K562 (cell line): ENCODE results near the gene UBASH3B. TPM values are rescaled to one million over a fixed set of nuclear protein-coding genes. Genes with fewer than 3 reads are reported as not detected.

Experiments used
- ATAC-seq: fragments of 200-7000 bp; cut with Tn5 transposase; 3 replicates; pipeline ENCODE4 v1.9.1; 2020; ENCODE audit warnings: moderate library complexity
- BruUV-seq: library from RNA; stranded (reverse); fragments of 400-500 nt; replicated peaks from 2 replicates; lab custom pipeline; 2021; lab: Mats Ljungman, UMichigan
- CTCF ChIA-PET: fragments of 300-600 bp; formaldehyde crosslinking; extraction: SDS; loops from one replicate; lab custom pipeline; 2021; ENCODE audit warnings: low intra/inter-chr PET ratio; lab: Yijun Ruan, JAX
- POLR2A ChIA-PET: fragments of 300-600, 350-650 bp; sonication (Branson Sonifier 250); formaldehyde crosslinking; extraction: SDS; loops from one replicate; lab custom pipeline; 2021; ENCODE audit warnings: antibody characterized with exemption, inconsistent platforms; lab: Yijun Ruan, JAX
- DNase-seq, 4 experiments: peaks; one replicate each; pipeline versions ENCODE4 v3.0.0 to v3.0.0-alpha.2; 2011 to 2018; ENCODE audit warnings: low spot score in 3 of 4, mixed read lengths in 3 of 4; ENCODE audit errors: extremely low read depth in 1 of 4
- FAIRE-seq: peaks from 2 replicates; lab custom pipeline; 2011; peaks lifted over from hg19 to GRCh38; lab: Jason Lieb, UNC
- H2AFZ ChIP-seq: 2 replicates; pipeline ENCODE4 v1.6.0; 2011; ENCODE audit warnings: low read depth, low read length, control low read depth, inconsistent platforms
- H3K27ac ChIP-seq: fragments of 200-600 bp; 3 replicates; pipeline ENCODE4 v1.8.0; 2011; ENCODE audit warnings: low read depth, mild to moderate bottlenecking, control low read depth, inconsistent platforms, low read length, moderate library complexity, mixed read lengths; ENCODE audit errors: extremely low read depth
- H3K27me3 ChIP-seq, 2 experiments: fragments of 300-600 bp in 1 of 2; 2 replicates in 1 of 2; 3 replicates in 1 of 2; pipeline versions ENCODE4 v1.6.0 to v1.8.0; 2011; ENCODE audit warnings: inconsistent platforms in 2 of 2, low read length in 2 of 2, mild to moderate bottlenecking in 1 of 2, mixed read lengths in 1 of 2, moderate library complexity in 1 of 2; ENCODE audit not compliant: control insufficient read depth in 2 of 2, insufficient read depth in 2 of 2
- H3K36me3 ChIP-seq: fragments of 300-600 bp; 3 replicates; pipeline ENCODE4 v1.8.0; 2011; ENCODE audit warnings: mild to moderate bottlenecking, low read length, inconsistent platforms; ENCODE audit not compliant: control insufficient read depth, insufficient read depth
- H3K4me1 ChIP-seq, 2 experiments: fragments of 200-600 bp in 1 of 2; replicated peaks in 1 of 2; 2 replicates in 1 of 2; 3 replicates in 1 of 2; pipeline versions ENCODE4 v1.5.1 to v1.8.0; 2011; ENCODE audit warnings: inconsistent platforms in 2 of 2, low read length in 2 of 2, mild to moderate bottlenecking in 1 of 2, mixed read lengths in 1 of 2, moderate library complexity in 1 of 2; ENCODE audit not compliant: control insufficient read depth in 2 of 2, insufficient read depth in 2 of 2
- H3K4me2 ChIP-seq: 2 replicates; pipeline ENCODE4 v1.6.1; 2011; ENCODE audit warnings: low read length, control low read depth, inconsistent platforms, mixed read lengths; ENCODE audit not compliant: insufficient read depth
- H3K4me3 ChIP-seq: fragments of 200-600 bp; sonication (generic), shearing (Covaris generic); 2 replicates; pipeline ENCODE4 v1.5.1; 2016; ENCODE audit warnings: control low read depth, inconsistent platforms
- H3K79me2 ChIP-seq: fragments of 200-600 bp; 3 replicates; pipeline ENCODE4 v1.8.0; 2011; ENCODE audit warnings: low read length, inconsistent platforms; ENCODE audit not compliant: control insufficient read depth, insufficient read depth
- H3K9ac ChIP-seq, 2 experiments: 2 replicates each; pipeline versions ENCODE4 v1.6.0 to v1.6.1; 2011; ENCODE audit warnings: low read depth in 2 of 2, low read length in 2 of 2, control low read depth in 1 of 2, inconsistent platforms in 1 of 2, mild to moderate bottlenecking in 1 of 2, mixed read lengths in 1 of 2; ENCODE audit not compliant: insufficient read depth in 1 of 2
- H3K9me1 ChIP-seq: one replicate; pipeline ENCODE4 v1.6.0; 2011; ENCODE audit warnings: inconsistent platforms, mild to moderate bottlenecking, low read length, moderate library complexity; ENCODE audit not compliant: control insufficient read depth, insufficient read depth
- H3K9me3 ChIP-seq: replicated peaks from 2 replicates; pipeline ENCODE4 v1.5.1; 2011; ENCODE audit warnings: low read depth, low read length, inconsistent platforms; ENCODE audit not compliant: control insufficient read depth, insufficient read depth
- H4K20me1 ChIP-seq: replicated peaks from 2 replicates; pipeline ENCODE4 v1.6.1; 2011; ENCODE audit warnings: low read length, inconsistent platforms, mixed read lengths; ENCODE audit not compliant: control insufficient read depth, insufficient read depth
- CEBPZ ChIP-seq: fragments of 150-350 bp; IDR thresholded peaks from 2 replicates; pipeline ENCODE4 v1.6.1; 2014; ENCODE audit warnings: low read depth, mild to moderate bottlenecking, low read length, borderline replicate concordance
- CUX1 ChIP-seq: fragments of 200-800 bp; sonication (Bioruptor generic); IDR thresholded peaks from 2 replicates; pipeline ENCODE4 v1.6.1; 2016; ENCODE audit warnings: missing genetic modification characterization, missing compliant biosample characterization
- HDGF ChIP-seq: fragments of 450-650 bp; IDR thresholded peaks from 2 replicates; pipeline ENCODE4 v1.6.1; 2016
- ILF3 ChIP-seq: fragments of 450-650 bp; IDR thresholded peaks from 2 replicates; pipeline ENCODE4 v1.6.1; 2018; ENCODE audit warnings: antibody characterized with exemption, mild to moderate bottlenecking, moderate library complexity, borderline replicate concordance
- SMARCC2 ChIP-seq: fragments of 450-650 bp; IDR thresholded peaks from 2 replicates; pipeline ENCODE4 v1.6.1; 2017; ENCODE audit warnings: antibody characterized with exemption, moderate library complexity, mild to moderate bottlenecking, low read depth
- ZNF589 ChIP-seq: fragments of 200-800 bp; sonication (Bioruptor generic); IDR thresholded peaks from 2 replicates; pipeline ENCODE4 v1.6.1; 2016; ENCODE audit warnings: low read depth, missing genetic modification characterization, missing compliant biosample characterization
- WGBS: fragments of 100-300 bp; shearing (Covaris generic); methylation state at CpG from one replicate; pipeline ENCODE4 v1.1.6; 2016; ENCODE audit warnings: low coverage, mixed read lengths; ENCODE audit not compliant: insufficient coverage; ENCODE audit errors: missing lambda C conversion rate; 5-methylcytosine and 5-hydroxymethylcytosine counted together
- in situ Hi-C: fragments of 300-500 bp; cut with MboI; formaldehyde crosslinking; loops from 4 replicates; pipeline ENCODE4 v1.15.0; 2018; ENCODE audit warnings: inconsistent platforms, mixed read lengths
- intact Hi-C: fragments of 100-400 bp; cut with micrococcal nuclease; formaldehyde crosslinking; loops from 2 replicates; pipeline ENCODE4 v1.14.2; 2022
- polyA plus RNA-seq, 8 experiments: library from polyadenylated mRNA; depleted of rRNA in 4 of 8; stranded (reverse) in 5 of 8; unstranded in 3 of 8; fragments of >200 nt; fragmentation: Nextera tagmentation in 2 of 8; fragmentation: Illumina TruSeq in 1 of 8; extraction: Ambion mirVana in 2 of 8; extraction: Trizol in 1 of 8; gene quantifications; 2 replicates each; pipeline versions ENCODE4 v1.2.1 to v1.2.3, GENCODE V29; 2011 to 2014; ENCODE audit warnings: inconsistent platforms in 1 of 8, missing spikeins in 1 of 8
- total RNA-seq, 7 experiments: library from RNA; depleted of rRNA in 6 of 7; stranded (reverse); fragments of >200 nt in 6 of 7; fragmentation: Illumina TruSeq in 2 of 7; extraction: Trizol in 2 of 7; gene quantifications; 2 replicates each; pipeline versions ENCODE4 v1.2.1 to v1.2.3, GENCODE V29; 2011 to 2021; ENCODE audit warnings: low replicate concordance in 1 of 7

Gene UBASH3B
- total and polyA plus RNA-seq, 9 of the 15 experiments (the other 6 are each of a cell fraction or from before 2014, with no cell fraction given): 0.01 to 0.31 (median 0.08) TPM; not detected in 2

DNA sequence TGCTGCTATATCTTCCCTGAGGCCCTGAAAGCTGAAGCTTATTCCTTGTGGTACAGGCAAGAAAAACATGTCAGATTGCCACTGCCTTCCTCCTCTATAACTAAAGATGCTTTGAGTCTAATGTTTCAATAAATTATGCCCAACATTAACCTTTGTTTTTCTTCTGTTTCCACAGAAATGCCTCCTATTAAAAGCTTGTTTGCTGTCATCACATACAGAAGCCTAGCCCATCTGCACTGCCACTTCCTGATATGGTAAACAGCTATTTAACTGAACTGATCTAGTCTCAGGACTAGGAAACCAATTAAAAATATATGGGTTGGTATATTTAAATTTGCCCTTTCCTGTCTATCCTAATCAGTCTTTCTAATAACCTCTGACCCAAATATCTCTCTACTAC is 165.6 kb downstream of the UBASH3B start:
- in situ Hi-C loops: no loop called here
- H3K79me2 ChIP-seq: no peaks in the 10 kb centered on the region
- intact Hi-C loops: no loop called here
- BruUV-seq: no TSS peak
- ATAC-seq (no peak), FAIRE-seq (no peak), DNase-seq (no peak)
- CTCF ChIA-PET: no interaction called here
- H3K9ac ChIP-seq: no peak overlapping the region
- H3K9me3 ChIP-seq: no peaks in the 10 kb centered on the region
- POLR2A ChIA-PET: no interaction called here
- no peak overlapping the region for H3K27ac ChIP-seq
- TF ChIP-seq HDGF: no peak
- no peaks in the 10 kb centered on the region for H3K9me1 ChIP-seq
- H3K27me3 ChIP-seq: no peaks in the 10 kb centered on the region
- no peak overlapping the region for H2AFZ ChIP-seq
- H3K4me3 ChIP-seq: no peak overlapping the region
- H3K4me1 ChIP-seq: no peaks in the 10 kb centered on the region
- no peak overlapping the region for H3K4me2 ChIP-seq
- H3K36me3 ChIP-seq: no peaks in the 10 kb centered on the region
- no peaks in the 10 kb centered on the region for H4K20me1 ChIP-seq

DNA sequence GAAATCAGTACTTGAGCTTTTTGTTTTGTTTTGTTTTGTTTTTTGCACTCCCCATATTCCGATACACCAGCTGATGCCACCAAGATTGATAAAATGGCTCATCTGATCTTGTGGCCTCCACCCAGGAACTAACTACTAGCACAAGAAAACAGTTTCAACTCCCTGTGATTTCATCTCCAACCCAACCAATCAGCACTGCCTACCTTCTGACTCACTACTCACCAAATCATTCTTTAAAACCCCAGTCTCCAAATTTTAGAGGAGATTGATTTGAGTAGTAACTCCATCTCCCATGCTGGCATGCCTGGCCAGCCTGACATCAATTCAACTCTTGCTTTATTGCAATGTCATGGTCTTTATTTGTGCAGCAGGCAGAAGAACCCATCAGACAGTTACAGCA is 166.7 kb downstream of the UBASH3B start:
- Histone ChIP-seq H3K9ac (no peak overlapping the region), H4K20me1 (no peaks in the 10 kb centered on the region), H3K27ac (no peak overlapping the region), H2AFZ (no peak overlapping the region), H3K4me2 (no peak overlapping the region), H3K9me3 (no peaks in the 10 kb centered on the region), H3K27me3 (no peaks in the 10 kb centered on the region), H3K4me1 (no peaks in the 10 kb centered on the region), H3K36me3 (no peaks in the 10 kb centered on the region), H3K9me1 (no peaks in the 10 kb centered on the region), H3K4me3 (no peak overlapping the region), H3K79me2 (no peaks in the 10 kb centered on the region)
- intact Hi-C loops: no loop called here
- FAIRE-seq (no peak), DNase-seq (no peak), ATAC-seq (no peak)
- WGBS: 8% methylated on average over 1 of the region's 1 CpG
- in situ Hi-C loops: no loop called here
- no TSS peak for BruUV-seq
- CTCF ChIA-PET: no interaction called here
- POLR2A ChIA-PET: no interaction called here
- no peak for TF ChIP-seq CUX1 (CRISPR knock-in tag)
- TF ChIP-seq ILF3: no peak
- no peak for TF ChIP-seq ZNF589 (CRISPR knock-in tag)
- TF ChIP-seq CEBPZ: no peak
- TF ChIP-seq SMARCC2: no peak
